GM12892 (cell line): ENCODE results near the gene OTUD4.

ENCODE experiments used
- POLR2A ChIP-seq: IDR thresholded peaks from 2 replicates; pipeline ENCODE4 v1.6.1; 2011; ENCODE audit warnings: low read depth, low read length, control low read depth
- TAF1 ChIP-seq: IDR thresholded peaks from 2 replicates; pipeline ENCODE4 v1.6.1; 2011; ENCODE audit warnings: low read depth, mild to moderate bottlenecking, control low read depth, low read length, borderline replicate concordance

- TF ChIP-seq POLR2A (no peak), TAF1 (no peak)
Measured at GRCh38 chr4:145203410-145203809, 23.0 kb upstream of the OTUD4 start.
